ENCODE data around the gene RALGPS1. TPM values are rescaled to one million over a fixed set of nuclear protein-coding genes. Genes with fewer than 3 reads are reported as not detected.
"Not testable (repeated sequence)": the region's sequence is repeated elsewhere in the genome, so short reads cannot be mapped to it uniquely, and the experiment has no call there.

Gene RALGPS1
- polyA plus RNA-seq, 2 of the 4 experiments (the other 2 are of a cell fraction), result 5.0 to 7.9 TPM

DNA sequence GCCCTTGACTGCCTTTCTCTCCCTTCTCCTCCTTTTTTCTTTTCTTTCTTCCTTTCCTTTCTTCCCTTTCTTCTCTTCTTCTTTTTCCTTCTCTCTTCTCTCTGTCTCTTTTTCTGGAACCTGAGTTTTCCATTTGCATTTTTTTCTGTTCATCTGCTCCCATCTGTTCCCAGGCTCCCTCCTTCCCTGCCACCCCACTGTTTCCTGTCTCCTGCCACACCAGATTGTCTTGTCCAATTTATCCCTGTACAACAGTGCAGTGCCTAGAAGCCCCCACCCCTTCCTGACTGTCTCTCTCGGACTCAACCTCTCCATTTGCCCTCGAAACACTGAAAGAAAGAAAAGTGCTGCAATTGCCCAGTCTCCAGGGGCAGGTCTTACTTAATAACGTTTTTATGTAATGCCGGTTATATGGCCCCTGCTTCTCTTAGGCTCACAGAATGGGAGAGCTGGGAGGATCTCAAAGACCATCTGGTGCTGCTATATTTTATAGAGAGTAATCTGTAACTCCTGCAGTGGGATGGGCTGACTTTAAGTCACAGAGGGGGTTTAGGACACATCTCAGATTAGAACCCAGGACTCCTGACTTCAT, 101.4 kb downstream of the RALGPS1 start:
- Histone ChIP-seq H3K27ac (no peak overlapping the region), H3K4me1 (peaks cover 14% of the 10 kb centered on the region; the same call in 2 of the 3 replicates), H3K9me3 (no peaks in the 10 kb centered on the region), H3K4me3 (no peak overlapping the region), H3K4me2 (no peak overlapping the region)
- ChIA-PET CTCF (interaction anchor here (0.7 kb wide), 1 partner anchor 51 kb away, joined by 3 read pairs; no protein-coding TSS in a partner anchor), POLR2A (no interaction called here)
- ATAC-seq (no peak), DNase-seq (ENCODE audit: low read depth in 1 of 2, low spot score in 1 of 2) (no peak), FAIRE-seq (no peak)
- 67% methylated on average over 4 of the region's 4 CpGs for WGBS (ENCODE audit: missing lambda C conversion rate)
- TF ChIP-seq ESRRA (IDR thresholded peaks at IDR 0.05; ENCODE audit: borderline replicate concordance, low read length) (no peak), HDAC2 (IDR thresholded peaks at IDR 0.05) (no peak), MYC (IDR thresholded peaks at IDR 0.05; ENCODE audit: borderline replicate concordance, low read length) (no peak), KDM1A (IDR thresholded peaks at IDR 0.05; ENCODE audit: low read depth) (no peak), JUN (IDR thresholded peaks at IDR 0.05) (no peak), JUNB (IDR thresholded peaks at IDR 0.05) (no peak), HOXB13 (CRISPR knock-in tag; IDR thresholded peaks at IDR 0.05; ENCODE audit: low read depth) (no peak), NR3C1 (IDR thresholded peaks at IDR 0.05) (no peak), CBX2 (IDR thresholded peaks at IDR 0.05; ENCODE audit: borderline replicate concordance, low read depth) (no peak), NFE2L2 (conservative IDR thresholded peaks at IDR 0.05; ENCODE audit: low read length) (no peak), MAFK (IDR thresholded peaks at IDR 0.05; ENCODE audit: partially characterized antibody) (no peak), ZSCAN20 (CRISPR knock-in tag; IDR thresholded peaks at IDR 0.05) (no peak), MAX (IDR thresholded peaks at IDR 0.05) (no peak), TP53 (CRISPR knock-in tag; IDR thresholded peaks at IDR 0.05) (no peak), SREBF2 (IDR thresholded peaks at IDR 0.05) (no peak), CHD4 (IDR thresholded peaks at IDR 0.05; ENCODE audit: borderline replicate concordance) (no peak), MAZ (IDR thresholded peaks at IDR 0.05; ENCODE audit: borderline replicate concordance, low read depth, low read length) (no peak), CTCF (IDR thresholded peaks at IDR 0.05) (no peak), EHF (CRISPR knock-in tag; IDR thresholded peaks at IDR 0.05) (no peak)

- H3K4me3 ChIP-seq; POLR2A ChIA-PET; H3K9me3 ChIP-seq; H3K4me1 ChIP-seq; FAIRE-seq; H3K4me2 ChIP-seq; DNase-seq (ENCODE audit: low read depth in 1 of 2, low spot score in 1 of 2); H3K27ac ChIP-seq; ATAC-seq: not testable (repeated sequence)
- CTCF ChIA-PET, result interaction anchor here (1.8 kb wide), 1 partner anchor 53 kb away, joined by 5 read pairs; no protein-coding TSS in a partner anchor
- 85% methylated on average over 9 of the region's 9 CpGs for WGBS (ENCODE audit: missing lambda C conversion rate)
Measured at GRCh38 chr9:127017979-127018378, 103.4 kb downstream of the RALGPS1 start.

GRCh38 chr9:127018935-127019334, 104.4 kb downstream of the RALGPS1 start:
- ChIA-PET CTCF (interaction anchor here (1.8 kb wide), 1 partner anchor 54 kb away, joined by 5 read pairs; no protein-coding TSS in a partner anchor), POLR2A (no interaction called here)
- FAIRE-seq (no peak), DNase-seq (ENCODE audit: low read depth in 1 of 2, low spot score in 1 of 2) (no peak), ATAC-seq (no peak)
- WGBS (ENCODE audit: missing lambda C conversion rate), result 76% methylated on average over 2 of the region's 2 CpGs
- no peak overlapping the region for H3K4me2 ChIP-seq
- H3K27ac ChIP-seq, result no peak overlapping the region
- H3K9me3 ChIP-seq, result no peaks in the 10 kb centered on the region
- no peak for TF ChIP-seq ATOH8 (CRISPR knock-in tag; IDR thresholded peaks at IDR 0.05; ENCODE audit: low read depth)
- no peak for TF ChIP-seq GATA3 (IDR thresholded peaks at IDR 0.05; ENCODE audit: borderline replicate concordance)
- no peak for TF ChIP-seq ZC3H11A (IDR thresholded peaks at IDR 0.05)
- TF ChIP-seq RFX5 (IDR thresholded peaks at IDR 0.05), result no peak
- TF ChIP-seq MAFK (IDR thresholded peaks at IDR 0.05; ENCODE audit: partially characterized antibody), result no peak
- no peak for TF ChIP-seq KDM5A (IDR thresholded peaks at IDR 0.05)
- TF ChIP-seq HOXA7 (CRISPR knock-in tag; IDR thresholded peaks at IDR 0.05), result no peak
- TF ChIP-seq JUN (IDR thresholded peaks at IDR 0.05), result no peak
- H3K4me3 ChIP-seq, result no peak overlapping the region
- no peaks in the 10 kb centered on the region for H3K4me1 ChIP-seq

All from A549 (cell line).